Neuron (in vitro differentiated cells): ENCODE results near the gene PRX.
"Not testable (repeated sequence)": the region's sequence is repeated elsewhere in the genome, so short reads cannot be mapped to it uniquely, and the experiment has no call there.

Experiments used
- H2AFZ ChIP-seq: one replicate; pipeline ENCODE4 v1.6.1; 2013; ENCODE audit warnings: low read depth, mild to moderate bottlenecking, inconsistent platforms, low read length, moderate library complexity
- H3K27me3 ChIP-seq: one replicate; pipeline ENCODE4 v1.6.1; 2013; ENCODE audit warnings: low read length; ENCODE audit not compliant: insufficient read depth
- H3K36me3 ChIP-seq: one replicate; pipeline ENCODE4 v1.6.1; 2013; ENCODE audit warnings: low read length; ENCODE audit not compliant: insufficient read depth
- H3K4me1 ChIP-seq: one replicate; pipeline ENCODE4 v1.6.1; 2013; ENCODE audit warnings: low read length; ENCODE audit not compliant: insufficient read depth
- H3K4me3 ChIP-seq: 2 replicates; pipeline ENCODE4 v1.5.1; 2013; ENCODE audit warnings: mild to moderate bottlenecking, low read length, moderate library complexity
- H3K9me3 ChIP-seq: one replicate; pipeline ENCODE4 v1.6.1; 2013; ENCODE audit warnings: low read length

PRX gene

GRCh38 chr19:40413291-40413845 is at the start of gene PRX:
Gene PRX (minus strand): TSS chr19:40413378. CDS start chr19:40407932, 5,446 bp downstream.
- Histone ChIP-seq H3K27me3 (no peaks in the 10 kb centered on the region), H3K4me1 (peaks cover 19% of the 10 kb centered on the region), H3K4me3 (no peak within 1 kb of the TSS), H3K9me3 (no peaks in the 10 kb centered on the region), H3K36me3 (no peaks in the 10 kb centered on the region), H2AFZ (no peak within 1 kb of the TSS)

- H3K4me1 ChIP-seq, result peaks cover 9% of the 10 kb centered on the region
- H3K9me3 ChIP-seq, result no peaks in the 10 kb centered on the region
- H3K27me3 ChIP-seq, result peaks cover 7% of the 10 kb centered on the region
- H3K36me3 ChIP-seq, result no peaks in the 10 kb centered on the region
- H3K4me3 ChIP-seq, result no peak overlapping the region
- no peak overlapping the region for H2AFZ ChIP-seq
Observed at GRCh38 chr19:40461669-40462221, 48.6 kb upstream of the PRX start.

DNA sequence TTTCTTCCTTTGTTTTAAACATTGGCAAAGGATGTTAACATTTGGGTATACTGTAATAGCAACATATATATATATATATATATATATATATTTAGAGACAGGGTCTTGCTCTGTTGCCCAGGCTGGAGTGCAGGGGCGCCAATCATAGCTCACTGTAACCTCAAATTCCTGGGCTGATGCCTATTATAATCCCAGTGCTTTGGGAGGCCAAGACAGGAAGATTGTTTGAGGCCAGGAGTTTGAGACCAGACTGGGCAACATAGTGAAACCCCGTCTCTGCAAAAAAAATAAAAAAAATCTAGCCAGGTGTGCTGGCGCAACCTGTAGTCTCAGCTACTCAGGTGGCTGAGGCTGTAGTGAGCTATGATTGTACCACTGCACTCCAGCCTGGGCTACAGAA is 47.0 kb upstream of the PRX start:
- no peak overlapping the region for H3K4me3 ChIP-seq
- no peaks in the 10 kb centered on the region for H3K9me3 ChIP-seq
- H2AFZ ChIP-seq, result no peak overlapping the region
- no peaks in the 10 kb centered on the region for H3K36me3 ChIP-seq
- no peaks in the 10 kb centered on the region for H3K4me1 ChIP-seq
- no peaks in the 10 kb centered on the region for H3K27me3 ChIP-seq

- Histone ChIP-seq H3K4me1 (no peaks in the 10 kb centered on the region), H3K4me3 (no peak overlapping the region), H3K9me3 (no peaks in the 10 kb centered on the region), H3K36me3 (no peaks in the 10 kb centered on the region), H2AFZ (no peak overlapping the region), H3K27me3 (no peaks in the 10 kb centered on the region)
Observed at GRCh38 chr19:40458597-40458974, 45.4 kb upstream of the PRX start.

DNA sequence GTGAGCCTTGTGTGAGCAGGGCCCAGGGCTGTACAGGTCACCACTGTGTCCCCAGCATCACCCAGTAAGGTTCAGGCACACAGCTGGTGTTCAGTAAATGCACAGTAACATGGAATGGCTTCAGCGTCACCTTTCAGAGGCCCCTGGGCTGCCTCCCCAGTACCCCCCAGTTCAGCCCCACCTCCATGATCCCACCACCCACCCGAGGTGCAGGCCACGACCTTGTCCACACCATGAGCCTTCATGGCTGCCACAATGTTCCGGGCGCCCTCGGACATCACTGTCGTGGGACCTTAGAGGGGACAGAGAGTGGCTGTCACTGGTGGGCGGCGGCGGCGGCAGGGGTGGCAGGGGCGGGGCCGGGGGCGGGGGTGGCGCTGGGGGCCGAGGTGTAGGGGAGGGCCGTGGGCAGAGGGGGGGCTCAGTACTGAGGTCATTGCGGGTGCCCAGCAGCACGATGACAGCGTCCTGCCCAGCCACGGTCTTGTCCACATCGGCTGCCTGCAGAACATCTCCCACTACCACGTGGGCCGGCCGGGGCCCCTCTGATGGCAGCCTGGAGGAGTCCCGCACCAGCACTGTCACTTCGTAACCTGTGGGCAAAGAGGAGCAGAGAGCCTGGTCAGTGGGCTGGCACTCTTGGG is 44.9 kb upstream of the PRX start:
- Histone ChIP-seq H3K36me3 (no peaks in the 10 kb centered on the region), H3K4me3 (no peak overlapping the region), H3K27me3 (no peaks in the 10 kb centered on the region), H3K4me1 (no peaks in the 10 kb centered on the region), H3K9me3 (no peaks in the 10 kb centered on the region), H2AFZ (no peak overlapping the region)

- no peaks in the 10 kb centered on the region for H3K9me3 ChIP-seq
- no peaks in the 10 kb centered on the region for H3K27me3 ChIP-seq
- H3K4me3 ChIP-seq, result no peak overlapping the region
- no peaks in the 10 kb centered on the region for H3K4me1 ChIP-seq
- H2AFZ ChIP-seq, result no peak overlapping the region
- H3K36me3 ChIP-seq, result no peaks in the 10 kb centered on the region
Observed at GRCh38 chr19:40457048-40457447, 43.9 kb upstream of the PRX start.

DNA sequence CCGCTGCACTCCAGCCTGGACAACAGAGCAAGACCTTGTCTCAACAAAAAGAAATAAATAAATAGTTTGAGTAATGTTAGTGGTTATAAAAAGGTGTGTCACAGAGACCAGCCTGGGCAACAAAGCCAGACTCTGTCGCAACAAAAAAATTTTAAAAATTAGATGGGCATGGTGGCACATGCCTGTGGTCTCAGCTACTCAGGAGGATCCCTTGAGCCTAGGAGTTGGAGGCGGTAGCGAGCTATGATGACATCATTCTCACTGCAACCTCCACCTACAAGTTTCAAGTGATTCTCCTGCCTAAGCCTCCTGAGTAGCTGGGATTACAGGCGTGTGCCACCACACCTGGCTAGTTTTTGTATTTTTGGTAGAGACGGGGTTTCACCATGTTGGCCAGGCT is 40.8 kb upstream of the PRX start:
- not testable (repeated sequence) for H2AFZ ChIP-seq, H3K36me3 ChIP-seq, H3K4me1 ChIP-seq, H3K4me3 ChIP-seq, H3K9me3 ChIP-seq, H3K27me3 ChIP-seq

- H3K36me3 ChIP-seq, result no peaks in the 10 kb centered on the region
- H2AFZ ChIP-seq, result no peak overlapping the region
- H3K9me3 ChIP-seq, result no peaks in the 10 kb centered on the region
- no peaks in the 10 kb centered on the region for H3K27me3 ChIP-seq
- no peaks in the 10 kb centered on the region for H3K4me1 ChIP-seq
- H3K4me3 ChIP-seq, result no peak overlapping the region
Observed at GRCh38 chr19:40453151-40453735, 40.1 kb upstream of the PRX start.

DNA sequence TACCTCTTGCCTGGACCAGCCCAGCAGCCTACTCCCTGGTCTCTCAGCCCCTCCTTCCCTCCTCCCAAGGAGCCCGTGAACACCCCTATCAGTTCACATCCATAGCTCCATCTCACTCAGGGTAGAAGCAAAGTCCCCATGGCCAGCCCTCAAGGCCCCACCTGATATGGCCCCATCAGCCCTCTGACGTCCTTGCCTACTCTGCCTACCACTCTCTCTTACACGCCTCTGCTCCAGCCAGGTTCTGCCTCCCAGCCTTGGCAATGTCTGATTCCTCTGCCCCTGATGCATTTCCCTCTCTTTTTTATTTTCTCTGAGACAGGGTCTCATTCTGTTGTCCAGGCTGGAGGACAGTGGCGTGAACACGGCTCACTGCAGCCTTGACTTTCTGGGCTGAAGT is 38.8 kb upstream of the PRX start:
- H3K36me3 ChIP-seq, result no peaks in the 10 kb centered on the region
- H3K27me3 ChIP-seq, result no peaks in the 10 kb centered on the region
- H3K4me3 ChIP-seq, result no peak overlapping the region
- H3K4me1 ChIP-seq, result no peaks in the 10 kb centered on the region
- H2AFZ ChIP-seq, result no peak overlapping the region
- H3K9me3 ChIP-seq, result no peaks in the 10 kb centered on the region

- peaks cover 3% of the 10 kb centered on the region for H3K4me1 ChIP-seq
- H2AFZ ChIP-seq, result no peak overlapping the region
- H3K36me3 ChIP-seq, result no peaks in the 10 kb centered on the region
- no peak overlapping the region for H3K4me3 ChIP-seq
- H3K9me3 ChIP-seq, result no peaks in the 10 kb centered on the region
- no peaks in the 10 kb centered on the region for H3K27me3 ChIP-seq
Observed at GRCh38 chr19:40450664-40451063, 37.5 kb upstream of the PRX start.

DNA sequence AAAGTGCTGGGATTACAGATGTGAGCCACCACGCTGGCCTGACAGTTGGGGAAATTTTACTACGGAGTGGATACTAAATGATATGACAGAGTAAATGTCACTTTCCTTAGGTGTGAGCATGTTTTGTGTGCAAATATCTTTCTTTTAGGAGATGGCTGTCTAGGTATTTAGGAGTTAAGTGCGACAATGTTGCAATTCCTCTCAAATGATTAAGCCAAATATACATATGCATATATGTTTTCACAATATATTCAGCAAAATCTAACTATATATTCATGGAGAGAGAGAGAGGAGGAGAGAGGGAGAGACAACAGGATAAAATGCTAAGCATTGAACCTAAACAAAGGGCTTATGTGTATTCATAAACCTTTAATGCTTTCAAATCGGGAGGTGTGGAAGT is 36.3 kb upstream of the PRX start:
- Histone ChIP-seq H3K36me3 (no peaks in the 10 kb centered on the region), H3K4me3 (no peak overlapping the region)

GRCh38 chr19:40446263-40446784 is 33.1 kb upstream of the PRX start:
- peaks cover 10% of the 10 kb centered on the region for H3K36me3 ChIP-seq
- H3K4me1 ChIP-seq, result peaks cover 25% of the 10 kb centered on the region
- no peak overlapping the region for H3K4me3 ChIP-seq
- no peaks in the 10 kb centered on the region for H3K9me3 ChIP-seq
- H2AFZ ChIP-seq, result no peak overlapping the region
- no peaks in the 10 kb centered on the region for H3K27me3 ChIP-seq

More for the DNA sequence above, 36.3 kb upstream of the PRX start:
- no peaks in the 10 kb centered on the region for H3K9me3 ChIP-seq
- peaks cover 10% of the 10 kb centered on the region for H3K4me1 ChIP-seq
- no peak overlapping the region for H2AFZ ChIP-seq
- no peaks in the 10 kb centered on the region for H3K27me3 ChIP-seq

DNA sequence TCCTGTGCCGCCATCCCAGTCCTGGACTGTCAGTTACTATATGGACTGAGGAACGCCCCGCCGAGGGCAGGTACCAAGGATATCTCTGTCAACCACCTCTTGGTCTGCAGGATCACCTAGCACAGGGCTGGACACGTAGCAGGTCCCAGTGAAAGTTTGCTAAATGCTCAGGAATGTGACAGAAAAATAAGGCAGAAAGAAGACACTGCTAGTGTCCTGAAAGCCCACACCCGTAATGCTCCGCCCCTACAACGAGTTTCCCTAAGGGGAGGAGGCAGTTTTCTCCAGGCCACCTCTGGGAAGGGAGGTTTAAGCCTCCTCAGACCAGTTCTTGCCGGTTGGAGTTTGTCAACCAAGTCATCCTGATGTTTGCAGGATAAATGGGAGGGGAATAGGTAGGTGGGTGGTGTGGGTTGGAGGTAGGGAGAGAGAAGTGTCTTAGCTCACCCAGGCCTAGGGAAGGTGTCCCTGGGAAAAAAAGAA is 32.6 kb upstream of the PRX start:
- H2AFZ ChIP-seq, result no peak overlapping the region
- H3K36me3 ChIP-seq, result peaks cover 15% of the 10 kb centered on the region
- no peak overlapping the region for H3K4me3 ChIP-seq
- no peaks in the 10 kb centered on the region for H3K27me3 ChIP-seq
- peaks cover 30% of the 10 kb centered on the region for H3K4me1 ChIP-seq
- H3K9me3 ChIP-seq, result no peaks in the 10 kb centered on the region
